NT2/D1 (cell line): ENCODE results near the gene LRIF1.

Source experiments
- YY1 ChIP-seq: IDR thresholded peaks from 2 replicates; pipeline ENCODE4 v1.6.1; 2011; ENCODE audit not compliant: insufficient read length, insufficient read depth
- ZNF274 ChIP-seq: IDR thresholded peaks from 2 replicates; pipeline ENCODE4 v1.6.1; 2011; ENCODE audit warnings: mild to moderate bottlenecking, low read depth, low read length

- TF ChIP-seq YY1 (no peak), ZNF274 (no peak)
These were observed 12.4 kb upstream of the LRIF1 start for GRCh38 chr1:110976089-110976488.
